Measurements from ENCODE around the gene MKRN3.

MKRN3 gene

DNA sequence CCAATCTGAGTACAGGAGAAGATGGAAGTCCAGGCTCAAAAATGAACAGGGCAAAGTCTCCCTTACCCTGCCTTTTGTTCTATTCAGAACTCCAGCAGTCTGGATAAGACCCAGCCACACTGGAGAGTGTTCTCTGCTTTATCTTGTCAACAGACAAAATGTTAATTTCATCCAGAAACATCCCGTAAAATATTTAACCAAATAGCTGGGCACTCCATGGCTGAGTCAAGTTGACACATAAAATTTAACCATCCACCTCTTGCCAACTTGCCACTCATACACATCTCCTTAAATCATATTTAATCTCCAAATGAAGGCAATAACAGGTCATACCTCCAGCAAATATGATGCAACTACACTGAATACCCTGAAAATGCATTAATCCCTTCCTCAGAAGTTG lies 33.6 kb downstream of the MKRN3 start:
- TF ChIP-seq EZH2phosphoT487 (IDR thresholded peaks at IDR 0.05; ENCODE audit: borderline replicate concordance) (no peak), CTCF (conservative IDR thresholded peaks at IDR 0.05; ENCODE audit: low read length) (no peak)
- H3K4me1 ChIP-seq (ENCODE audit: insufficient read depth, low read length, poor library complexity, severe bottlenecking), result no peaks in the 10 kb centered on the region
- H3F3A ChIP-seq (ENCODE audit: low read depth), result no peaks in the 10 kb centered on the region

DNA sequence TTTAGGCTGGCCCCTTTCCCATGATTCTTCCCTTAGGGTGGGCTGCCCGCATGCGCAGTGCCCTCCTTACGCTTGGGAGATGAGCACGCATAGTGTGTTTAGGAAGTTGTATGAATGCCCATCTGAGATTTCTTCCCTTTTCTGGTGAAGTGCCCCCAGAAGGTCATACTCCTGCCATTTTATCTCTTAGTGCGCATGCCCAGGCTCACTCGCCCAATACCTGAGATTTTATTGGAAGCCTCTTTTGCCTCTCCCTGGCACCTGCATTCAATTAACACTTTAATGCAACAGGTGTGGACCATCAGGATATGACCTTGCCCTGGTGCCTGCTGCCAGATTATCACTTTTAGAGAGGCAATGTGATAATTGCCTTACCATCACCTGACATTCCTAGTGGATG lies 36.6 kb downstream of the MKRN3 start:
- Histone ChIP-seq H3K9me2 (replicated peaks; ENCODE audit: low read depth, low read length) (no peaks in the 10 kb centered on the region), H4K20me1 (ENCODE audit: insufficient read depth, low read length, poor library complexity, severe bottlenecking) (no peaks in the 10 kb centered on the region), H3K4me3 (ENCODE audit: low read length, poor library complexity, severe bottlenecking) (no peak overlapping the region), H3K27me3 (ENCODE audit: insufficient read depth, low read length, poor library complexity, severe bottlenecking) (no peaks in the 10 kb centered on the region), H3F3A (ENCODE audit: low read depth) (no peaks in the 10 kb centered on the region), H3K4me1 (ENCODE audit: insufficient read depth, low read length, poor library complexity, severe bottlenecking) (no peaks in the 10 kb centered on the region), H3K9ac (ENCODE audit: low read depth, low read length, poor library complexity, severe bottlenecking) (no peak overlapping the region), H3K36me3 (ENCODE audit: insufficient read depth, low read length) (no peaks in the 10 kb centered on the region), H2AFZ (ENCODE audit: low read length) (no peak overlapping the region), H3K4me2 (ENCODE audit: low read depth, low read length, poor library complexity, severe bottlenecking) (no peak overlapping the region), H3K79me2 (ENCODE audit: insufficient read depth, low read length) (no peaks in the 10 kb centered on the region), H3K9me3 (ENCODE audit: insufficient read depth, low read depth, low read length) (no peaks in the 10 kb centered on the region; the same call in 1 of the 2 replicates)
- TF ChIP-seq CTCF (conservative IDR thresholded peaks at IDR 0.05; ENCODE audit: low read length), result no peak
- no peak for TF ChIP-seq EZH2phosphoT487 (IDR thresholded peaks at IDR 0.05; ENCODE audit: borderline replicate concordance)

More for the DNA sequence above, 33.6 kb downstream of the MKRN3 start:
- H3K9ac ChIP-seq (ENCODE audit: low read depth, low read length, poor library complexity, severe bottlenecking), result no peak overlapping the region
- no peaks in the 10 kb centered on the region for H4K20me1 ChIP-seq (ENCODE audit: insufficient read depth, low read length, poor library complexity, severe bottlenecking)
- H3K79me2 ChIP-seq (ENCODE audit: insufficient read depth, low read length), result no peaks in the 10 kb centered on the region
- H3K9me3 ChIP-seq (ENCODE audit: insufficient read depth, low read depth, low read length), result no peaks in the 10 kb centered on the region; the same call in 1 of the 2 replicates
- no peak overlapping the region for H3K4me2 ChIP-seq (ENCODE audit: low read depth, low read length, poor library complexity, severe bottlenecking)
- no peaks in the 10 kb centered on the region for H3K9me2 ChIP-seq (replicated peaks; ENCODE audit: low read depth, low read length)
- H2AFZ ChIP-seq (ENCODE audit: low read length), result no peak overlapping the region
- H3K4me3 ChIP-seq (ENCODE audit: low read length, poor library complexity, severe bottlenecking), result no peak overlapping the region
- no peaks in the 10 kb centered on the region for H3K27me3 ChIP-seq (ENCODE audit: insufficient read depth, low read length, poor library complexity, severe bottlenecking)
- no peaks in the 10 kb centered on the region for H3K36me3 ChIP-seq (ENCODE audit: insufficient read depth, low read length)

DNA sequence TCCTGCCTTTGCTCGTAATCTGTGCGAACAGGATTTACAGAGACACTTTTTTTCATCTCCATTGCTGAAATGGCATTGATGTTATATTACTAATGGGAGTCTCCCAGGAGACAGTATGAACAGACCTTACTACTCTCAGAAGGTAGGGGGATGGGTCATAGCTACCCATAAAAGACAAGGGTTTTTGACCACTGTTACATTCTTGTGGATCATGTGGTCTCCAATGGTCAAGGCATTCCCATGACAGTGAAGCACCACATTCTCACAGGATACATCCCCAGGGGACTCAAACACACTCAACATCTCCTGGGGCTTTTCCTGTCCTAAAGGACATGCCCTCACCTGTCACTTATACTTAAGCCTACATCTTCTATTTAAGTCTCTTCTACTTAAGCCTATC lies 40.8 kb downstream of the MKRN3 start:
- H3K4me3 ChIP-seq (ENCODE audit: low read length, poor library complexity, severe bottlenecking), result no peak overlapping the region
- no peaks in the 10 kb centered on the region for H3K4me1 ChIP-seq (ENCODE audit: insufficient read depth, low read length, poor library complexity, severe bottlenecking)
- no peak overlapping the region for H2AFZ ChIP-seq (ENCODE audit: low read length)
- H3K27me3 ChIP-seq (ENCODE audit: insufficient read depth, low read length, poor library complexity, severe bottlenecking), result no peaks in the 10 kb centered on the region
- H3K36me3 ChIP-seq (ENCODE audit: insufficient read depth, low read length), result no peaks in the 10 kb centered on the region
- H4K20me1 ChIP-seq (ENCODE audit: insufficient read depth, low read length, poor library complexity, severe bottlenecking), result no peaks in the 10 kb centered on the region
- no peaks in the 10 kb centered on the region for H3F3A ChIP-seq (ENCODE audit: low read depth)
- H3K9ac ChIP-seq (ENCODE audit: low read depth, low read length, poor library complexity, severe bottlenecking), result no peak overlapping the region
- no peak overlapping the region for H3K4me2 ChIP-seq (ENCODE audit: low read depth, low read length, poor library complexity, severe bottlenecking)
- TF ChIP-seq EZH2phosphoT487 (IDR thresholded peaks at IDR 0.05; ENCODE audit: borderline replicate concordance) (no peak), CTCF (conservative IDR thresholded peaks at IDR 0.05; ENCODE audit: low read length) (no peak)
- no peaks in the 10 kb centered on the region for H3K9me2 ChIP-seq (replicated peaks; ENCODE audit: low read depth, low read length)
- H3K9me3 ChIP-seq (ENCODE audit: insufficient read depth, low read depth, low read length), result no peaks in the 10 kb centered on the region; the same call in 1 of the 2 replicates
- H3K79me2 ChIP-seq (ENCODE audit: insufficient read depth, low read length), result no peaks in the 10 kb centered on the region
